Mesodermal cell (in vitro differentiated cells): Measurements from ENCODE around the gene MFSD8.
"Not testable (repeated sequence)": the region's sequence is repeated elsewhere in the genome, so short reads cannot be mapped to it uniquely, and the experiment has no call there.

Experiments used
- H3K27ac ChIP-seq: 2 replicates; pipeline ENCODE4 v1.7.0; 2013; ENCODE audit warnings: mild to moderate bottlenecking, low read depth, low read length, moderate library complexity; ENCODE audit not compliant: severe bottlenecking
- H3K36me3 ChIP-seq: 2 replicates; pipeline ENCODE4 v1.7.1; 2013; ENCODE audit warnings: mild to moderate bottlenecking, low read length, moderate library complexity; ENCODE audit not compliant: control insufficient read depth, insufficient read depth
- H3K4me1 ChIP-seq: one replicate; pipeline ENCODE4 v1.7.1; 2013; ENCODE audit warnings: mild to moderate bottlenecking, low read length; ENCODE audit not compliant: insufficient read depth, control insufficient read depth, poor library complexity, severe bottlenecking
- H3K4me3 ChIP-seq: 2 replicates; pipeline ENCODE4 v1.7.0; 2013; ENCODE audit warnings: low read length, control low read depth, mild to moderate bottlenecking; ENCODE audit not compliant: insufficient read depth, poor library complexity, severe bottlenecking; ENCODE audit errors: extremely low read depth
- H3K9me3 ChIP-seq: 2 replicates; pipeline ENCODE4 v1.7.1; 2013; ENCODE audit warnings: mild to moderate bottlenecking, low read length, moderate library complexity; ENCODE audit not compliant: control insufficient read depth
- WGBS, 2 experiments: methylation state at CpG; one replicate each; pipeline ENCODE4 v1.1.5; 2013; ENCODE audit warnings: missing lambda C conversion rate in 2 of 2; ENCODE audit not compliant: insufficient coverage in 2 of 2; 5-methylcytosine and 5-hydroxymethylcytosine counted together

The MFSD8 gene

DNA sequence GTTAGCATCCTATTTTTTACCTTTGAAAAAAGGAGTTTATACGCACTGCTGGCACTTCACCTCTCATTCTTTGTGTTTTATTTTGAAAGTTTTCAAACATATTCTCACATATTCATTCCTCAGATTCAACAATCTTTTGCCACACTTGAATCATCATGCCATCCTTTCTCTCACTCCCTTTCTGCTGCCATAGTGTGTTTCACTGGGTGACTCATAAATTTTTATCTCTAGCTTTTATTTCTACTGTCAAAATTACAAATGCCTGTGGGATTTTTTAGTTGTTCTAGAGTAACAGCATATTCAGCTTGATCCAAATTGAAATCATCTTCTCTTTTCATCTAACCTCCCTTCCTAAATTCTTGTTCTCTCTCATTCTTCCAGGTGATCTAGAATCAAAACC, 28.0 kb downstream of the MFSD8 start:
- H3K27ac ChIP-seq = no peak overlapping the region

DNA sequence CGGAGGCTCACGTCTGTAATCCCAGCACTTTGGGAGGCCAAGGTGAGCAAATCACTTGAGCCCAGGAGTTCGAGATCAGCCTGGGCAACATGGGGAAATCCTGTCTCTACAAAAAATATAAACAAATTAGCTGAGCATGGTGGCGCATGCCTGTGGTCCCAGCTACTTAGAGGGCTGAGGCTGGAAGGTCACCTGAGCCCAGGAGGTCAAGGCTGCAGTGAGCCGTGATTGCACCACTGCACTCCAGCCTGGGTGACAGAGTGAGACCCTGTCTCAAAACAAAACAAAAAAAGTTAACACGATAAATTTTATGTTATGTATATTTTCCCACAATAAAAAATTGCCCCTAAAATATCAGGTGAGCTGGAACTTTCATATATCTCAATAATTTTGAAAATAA, 33.1 kb downstream of the MFSD8 start:
- H3K4me1 ChIP-seq, H3K9me3 ChIP-seq, H3K4me3 ChIP-seq, H3K36me3 ChIP-seq, H3K27ac ChIP-seq: not testable (repeated sequence)
- 91 to 98% methylated on average over 4 to 5 of the region's 6 CpGs for WGBS, 2 experiments

More for the DNA sequence above, 28.0 kb downstream of the MFSD8 start:
- Histone ChIP-seq H3K9me3 (no peaks in the 10 kb centered on the region), H3K36me3 (peaks cover 4% of the 10 kb centered on the region), H3K4me1 (no peaks in the 10 kb centered on the region), H3K4me3 (no peak overlapping the region)
- no CpG with 5 or more reads among the region's 1 CpG for WGBS, 2 experiments

DNA sequence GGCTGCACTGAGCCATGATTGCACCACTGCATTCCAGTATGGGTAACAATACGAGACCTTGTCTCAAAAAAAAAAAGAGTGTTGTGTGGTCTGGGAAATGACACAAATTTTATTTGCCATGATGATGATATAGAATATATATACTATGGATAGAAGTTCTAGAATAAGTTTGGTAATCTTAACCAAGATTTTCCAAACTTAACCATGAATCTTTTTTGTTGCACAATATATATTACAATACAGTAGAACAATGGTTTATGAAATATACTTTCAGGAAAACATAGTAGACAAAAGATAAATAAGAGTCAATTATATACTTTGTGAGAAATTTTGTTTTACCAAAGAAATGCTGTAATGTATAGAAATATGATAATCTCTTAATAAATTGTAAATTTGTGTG, 34.8 kb downstream of the MFSD8 start:
- Histone ChIP-seq H3K36me3 (peaks cover 8% of the 10 kb centered on the region), H3K4me3 (no peak overlapping the region), H3K4me1 (no peaks in the 10 kb centered on the region), H3K27ac (no peak overlapping the region), H3K9me3 (no peaks in the 10 kb centered on the region)
- 86% methylated on average over 1 of the region's 1 CpG; no CpG with 5 or more reads in 1 of the 2 experiments for WGBS, 2 experiments

DNA sequence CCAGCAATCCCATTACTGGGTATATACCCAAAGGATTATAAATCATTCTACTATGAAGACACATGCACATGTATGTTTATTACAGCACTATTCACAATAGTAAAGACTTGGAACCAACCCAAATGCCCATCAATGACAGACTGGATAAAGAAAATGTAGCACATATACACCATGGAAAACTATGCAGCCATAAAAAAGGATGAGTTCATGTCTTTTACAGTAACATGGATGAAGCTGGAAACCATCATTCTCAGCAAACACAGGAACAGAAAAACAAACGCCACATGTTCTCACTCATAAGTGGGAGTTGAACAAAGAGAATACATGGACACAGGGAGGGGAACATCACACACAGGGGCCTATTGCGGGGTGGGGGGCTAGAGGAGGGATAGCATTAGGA, 39.3 kb downstream of the MFSD8 start:
- not testable (repeated sequence) for H3K4me3 ChIP-seq, H3K27ac ChIP-seq, H3K4me1 ChIP-seq, H3K9me3 ChIP-seq
- 100% methylated on average over 1 of the region's 2 CpGs; no CpG with 5 or more reads in 1 of the 2 experiments for WGBS, 2 experiments
- H3K36me3 ChIP-seq = peaks cover 18% of the 10 kb centered on the region

DNA sequence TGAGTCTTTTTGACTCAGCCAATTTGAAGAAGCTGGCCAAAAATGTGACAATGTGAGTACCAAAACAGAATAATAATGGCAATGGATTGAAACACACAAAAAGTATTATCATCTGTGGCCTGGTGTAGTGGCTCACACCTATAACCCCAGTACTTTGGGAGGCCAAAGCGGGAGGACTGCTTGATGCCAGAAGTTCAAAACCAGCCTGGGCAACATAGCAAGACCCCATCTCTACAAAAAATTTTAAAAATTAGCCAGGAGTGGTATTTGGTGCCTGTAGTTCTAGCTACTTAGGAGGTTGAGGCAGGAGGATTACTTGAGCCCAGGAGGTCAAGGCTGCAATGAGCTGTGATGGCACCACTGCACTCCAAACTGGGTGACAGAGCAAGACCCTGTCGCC, 42.7 kb downstream of the MFSD8 start:
- WGBS, 2 experiments = no CpG with 5 or more reads among the region's 2 CpGs

DNA sequence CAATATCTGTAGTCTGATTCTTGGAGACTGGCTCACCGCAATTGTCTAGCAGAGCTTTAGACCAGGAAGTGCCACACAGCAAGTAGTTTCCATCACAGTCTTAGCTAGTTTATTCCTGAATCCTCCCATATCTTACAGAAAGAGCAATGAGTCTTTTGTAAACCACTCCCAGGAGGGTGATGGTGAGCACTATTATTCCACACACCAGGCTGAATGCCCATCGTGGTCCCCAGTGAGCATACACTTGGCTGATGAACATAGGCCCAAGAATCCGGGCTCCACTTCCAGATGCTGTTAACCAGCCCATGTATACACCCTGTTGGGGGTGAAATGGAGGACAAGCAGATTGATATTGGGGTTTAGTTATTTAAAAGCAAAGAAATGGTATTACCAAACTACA, 44.5 kb downstream of the MFSD8 start:
- WGBS, 2 experiments = 100% methylated on average over 2 of the region's 3 CpGs; no CpG with 5 or more reads in 1 of the 2 experiments
- no peak overlapping the region for H3K27ac ChIP-seq
- no peaks in the 10 kb centered on the region for H3K9me3 ChIP-seq
- no peaks in the 10 kb centered on the region for H3K4me1 ChIP-seq
- peaks cover 19% of the 10 kb centered on the region for H3K36me3 ChIP-seq
- H3K4me3 ChIP-seq = no peak overlapping the region

More for the DNA sequence above, 42.7 kb downstream of the MFSD8 start:
- Histone ChIP-seq H3K9me3 (no peaks in the 10 kb centered on the region), H3K27ac (no peak overlapping the region), H3K4me1 (no peaks in the 10 kb centered on the region), H3K36me3 (peaks cover 23% of the 10 kb centered on the region), H3K4me3 (no peak overlapping the region)

DNA sequence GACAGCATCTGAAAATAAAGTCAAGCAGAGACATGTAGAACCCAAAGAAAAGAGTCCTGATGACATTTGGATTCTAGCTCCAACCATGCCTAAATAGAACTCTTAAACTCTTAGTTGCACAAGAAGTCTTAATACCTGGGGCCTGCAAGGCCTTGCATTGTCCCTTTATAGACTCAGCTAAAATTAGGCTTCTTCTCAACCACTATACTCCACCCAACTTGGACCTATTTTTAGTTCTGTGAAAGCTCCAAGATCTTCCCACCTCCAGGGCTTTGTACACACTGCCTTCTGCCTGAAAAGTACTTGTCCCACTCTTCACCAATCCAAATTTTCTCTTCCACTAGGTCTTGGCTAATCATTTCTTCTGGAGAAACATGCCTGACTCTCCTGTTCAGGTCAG, 47.8 kb downstream of the MFSD8 start:
- Histone ChIP-seq H3K36me3 (peaks cover 19% of the 10 kb centered on the region), H3K9me3 (no peaks in the 10 kb centered on the region), H3K4me1 (no peaks in the 10 kb centered on the region), H3K4me3 (no peak overlapping the region), H3K27ac (no peak overlapping the region)

DNA sequence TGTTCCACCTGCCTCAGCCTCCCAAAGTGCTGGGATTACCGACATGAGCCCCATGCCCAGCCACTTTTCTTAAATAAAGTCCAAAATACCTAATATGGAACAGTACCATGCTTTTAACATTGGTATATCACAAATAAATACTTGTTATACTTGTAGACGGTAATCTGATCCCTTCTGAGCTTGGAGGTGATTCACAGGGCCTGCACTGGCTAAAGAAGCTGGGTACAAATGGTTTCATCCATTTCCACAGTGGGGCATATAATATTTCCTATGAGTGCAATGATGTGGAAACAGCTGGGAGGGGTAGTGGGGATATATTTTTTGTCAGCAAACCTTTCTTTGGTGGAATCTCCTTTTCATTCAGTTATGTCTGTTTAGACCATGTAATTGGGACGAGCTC, 48.5 kb downstream of the MFSD8 start:
- no peaks in the 10 kb centered on the region for H3K9me3 ChIP-seq
- H3K27ac ChIP-seq = no peak overlapping the region
- H3K36me3 ChIP-seq = peaks cover 17% of the 10 kb centered on the region
- H3K4me1 ChIP-seq = no peaks in the 10 kb centered on the region
- H3K4me3 ChIP-seq = no peak overlapping the region
- 88 to 100% methylated on average over 1 of the region's 3 CpGs for WGBS, 2 experiments

DNA sequence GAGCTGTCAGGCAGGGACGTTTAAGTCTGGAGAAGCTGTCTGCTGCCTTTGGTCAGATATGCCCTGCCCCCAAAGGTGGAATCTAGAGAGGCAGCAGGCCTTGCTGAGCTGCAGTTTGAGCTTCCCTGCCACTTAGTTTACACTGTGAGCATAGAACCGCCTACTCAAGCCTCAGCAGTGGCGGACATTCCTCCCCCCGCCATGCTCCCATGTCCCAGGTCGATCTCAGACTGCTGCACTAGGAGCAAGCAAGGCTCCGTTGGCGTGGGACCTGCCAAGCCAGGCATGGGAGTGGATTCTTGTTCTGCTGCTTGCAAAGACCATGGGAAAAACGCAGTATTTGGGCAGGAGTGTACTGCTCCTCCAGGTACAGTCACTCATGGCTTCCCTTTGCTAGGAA, 59.9 kb downstream of the MFSD8 start:
- WGBS, 2 experiments = 94 to 96% methylated on average over 7 to 8 of the region's 8 CpGs
- Histone ChIP-seq H3K4me1 (no peaks in the 10 kb centered on the region), H3K36me3 (no peaks in the 10 kb centered on the region), H3K4me3 (no peak overlapping the region), H3K27ac (no peak overlapping the region), H3K9me3 (no peaks in the 10 kb centered on the region)

DNA sequence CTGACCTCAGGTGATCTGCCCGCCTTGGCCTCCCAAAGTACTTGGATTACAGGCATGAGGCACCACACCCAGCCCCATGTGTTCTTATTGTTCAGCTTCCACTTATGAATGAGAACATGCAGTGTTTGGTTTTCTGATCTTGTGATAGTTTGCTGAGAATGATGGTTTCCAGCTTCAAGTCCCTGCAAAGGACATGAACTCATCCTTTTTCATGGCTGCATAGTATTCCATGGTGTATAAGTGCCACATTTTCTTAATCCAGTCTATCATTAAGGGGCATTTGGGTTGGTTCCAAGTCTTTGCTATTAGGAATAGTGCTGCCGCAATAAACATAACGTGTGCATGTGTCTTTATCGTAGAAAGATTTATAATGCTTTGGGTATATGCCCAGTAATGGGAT, 65.3 kb downstream of the MFSD8 start:
- H3K9me3 ChIP-seq, H3K4me1 ChIP-seq, H3K4me3 ChIP-seq, H3K27ac ChIP-seq: not testable (repeated sequence)
- 97 to 100% methylated on average over 1 to 4 of the region's 4 CpGs for WGBS, 2 experiments
- peaks cover 39% of the 10 kb centered on the region for H3K36me3 ChIP-seq

DNA sequence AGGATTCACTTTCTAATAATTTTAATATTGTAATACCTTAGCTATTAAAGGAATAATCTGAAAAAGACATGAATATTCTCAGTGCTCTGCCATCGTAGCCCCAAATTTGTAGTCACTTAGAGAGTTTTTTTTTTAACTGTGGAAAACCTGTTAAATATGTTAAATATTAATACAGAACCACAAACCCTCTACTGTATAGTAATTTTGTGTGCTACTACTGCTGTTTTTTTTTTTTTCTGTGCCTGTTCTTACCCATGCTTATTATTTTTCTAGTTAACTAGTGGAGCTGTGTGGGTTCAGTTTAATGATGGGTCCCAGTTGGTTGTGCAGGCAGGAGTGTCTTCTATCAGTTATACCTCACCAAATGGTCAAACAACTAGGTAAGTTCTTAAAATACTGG, 68.4 kb downstream of the MFSD8 start:
- no peak overlapping the region for H3K4me3 ChIP-seq
- H3K9me3 ChIP-seq = peaks cover 5% of the 10 kb centered on the region
- no peak overlapping the region for H3K27ac ChIP-seq
- WGBS, 2 experiments = no CpG with 5 or more reads among the region's 1 CpG
- H3K36me3 ChIP-seq = peaks cover 56% of the 10 kb centered on the region
- H3K4me1 ChIP-seq = no peaks in the 10 kb centered on the region

DNA sequence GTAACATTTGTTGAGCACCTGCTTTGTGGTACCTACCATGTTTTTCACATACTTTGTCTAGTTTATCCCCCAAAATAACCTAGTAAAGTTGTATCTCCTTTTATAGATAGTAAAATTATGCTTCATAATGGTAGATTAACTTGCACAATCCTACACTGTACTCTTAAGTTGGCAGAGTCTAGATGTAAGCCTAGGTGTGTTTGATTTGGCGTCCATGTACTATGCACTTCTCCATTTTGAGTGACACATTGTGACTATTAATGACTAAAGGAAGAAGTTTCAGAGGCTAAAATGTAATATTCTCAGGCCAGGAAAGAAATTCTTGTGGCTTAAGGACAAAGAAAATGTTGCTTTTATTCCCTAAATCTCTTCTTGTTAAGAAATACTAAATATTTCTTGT, 68.9 kb downstream of the MFSD8 start:
- no CpG with 5 or more reads among the region's 1 CpG for WGBS, 2 experiments
- H3K9me3 ChIP-seq = peaks cover 5% of the 10 kb centered on the region
- no peak overlapping the region for H3K4me3 ChIP-seq
- H3K27ac ChIP-seq = no peak overlapping the region
- H3K4me1 ChIP-seq = no peaks in the 10 kb centered on the region
- H3K36me3 ChIP-seq = peaks cover 56% of the 10 kb centered on the region
